Peyer's patch (tissue), 4 donors: ENCODE data around the gene DNASE1L1.

Experiments
- POLR2A ChIP-seq, 2 donors: fragments of 450-650 bp; IDR thresholded peaks; one replicate each; pipeline ENCODE4 v1.5.1; 2017; ENCODE audit warnings: antibody characterized with exemption in 2 of 2, mild to moderate bottlenecking in 2 of 2, moderate library complexity in 2 of 2
- TF ChIP-seq, protein P1 (sequence below), 6 experiments: fragments of 450-650 bp in 4 of 6; fragments of 200-600 bp in 2 of 6; sonication (generic) in 1 of 6; IDR thresholded peaks; one replicate each; pipeline ENCODE4 v1.5.1; 2017 to 2019; ENCODE audit warnings: antibody characterized with exemption in 6 of 6, mild to moderate bottlenecking in 3 of 6, moderate library complexity in 1 of 6

DNA sequence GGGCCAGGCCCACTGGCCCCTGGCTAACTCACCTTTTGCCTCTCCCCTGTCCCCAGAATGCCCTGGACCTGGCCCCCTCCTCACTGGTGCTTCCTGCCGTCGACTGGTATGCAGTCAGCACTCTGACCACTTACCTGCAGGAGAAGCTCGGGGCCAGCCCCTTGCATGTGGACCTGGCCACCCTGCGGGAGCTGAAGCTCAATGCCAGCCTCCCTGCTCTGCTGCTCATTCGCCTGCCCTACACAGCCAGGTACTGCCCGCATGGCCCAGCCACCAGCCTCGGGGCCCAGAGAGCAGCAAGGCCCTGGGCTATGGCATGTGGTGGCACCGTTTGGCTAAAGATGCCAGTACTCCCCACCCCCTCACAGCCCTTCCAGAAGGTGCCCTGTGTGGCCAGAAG, 23.2 kb upstream of the DNASE1L1 start:
- TF ChIP-seq POLR2A (IDR thresholded peaks at IDR 0.05) = no peak
- TF ChIP-seq, protein P1, sequence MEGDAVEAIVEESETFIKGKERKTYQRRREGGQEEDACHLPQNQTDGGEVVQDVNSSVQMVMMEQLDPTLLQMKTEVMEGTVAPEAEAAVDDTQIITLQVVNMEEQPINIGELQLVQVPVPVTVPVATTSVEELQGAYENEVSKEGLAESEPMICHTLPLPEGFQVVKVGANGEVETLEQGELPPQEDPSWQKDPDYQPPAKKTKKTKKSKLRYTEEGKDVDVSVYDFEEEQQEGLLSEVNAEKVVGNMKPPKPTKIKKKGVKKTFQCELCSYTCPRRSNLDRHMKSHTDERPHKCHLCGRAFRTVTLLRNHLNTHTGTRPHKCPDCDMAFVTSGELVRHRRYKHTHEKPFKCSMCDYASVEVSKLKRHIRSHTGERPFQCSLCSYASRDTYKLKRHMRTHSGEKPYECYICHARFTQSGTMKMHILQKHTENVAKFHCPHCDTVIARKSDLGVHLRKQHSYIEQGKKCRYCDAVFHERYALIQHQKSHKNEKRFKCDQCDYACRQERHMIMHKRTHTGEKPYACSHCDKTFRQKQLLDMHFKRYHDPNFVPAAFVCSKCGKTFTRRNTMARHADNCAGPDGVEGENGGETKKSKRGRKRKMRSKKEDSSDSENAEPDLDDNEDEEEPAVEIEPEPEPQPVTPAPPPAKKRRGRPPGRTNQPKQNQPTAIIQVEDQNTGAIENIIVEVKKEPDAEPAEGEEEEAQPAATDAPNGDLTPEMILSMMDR (IDR thresholded peaks at IDR 0.05) = no peak
